ENCODE results near the gene ALG12. TPM values are rescaled to one million over a fixed set of nuclear protein-coding genes. Genes with fewer than 3 reads are reported as not detected.

The ALG12 gene
- total RNA-seq, 1 donor from 2014 or later, result 25.9 TPM

DNA sequence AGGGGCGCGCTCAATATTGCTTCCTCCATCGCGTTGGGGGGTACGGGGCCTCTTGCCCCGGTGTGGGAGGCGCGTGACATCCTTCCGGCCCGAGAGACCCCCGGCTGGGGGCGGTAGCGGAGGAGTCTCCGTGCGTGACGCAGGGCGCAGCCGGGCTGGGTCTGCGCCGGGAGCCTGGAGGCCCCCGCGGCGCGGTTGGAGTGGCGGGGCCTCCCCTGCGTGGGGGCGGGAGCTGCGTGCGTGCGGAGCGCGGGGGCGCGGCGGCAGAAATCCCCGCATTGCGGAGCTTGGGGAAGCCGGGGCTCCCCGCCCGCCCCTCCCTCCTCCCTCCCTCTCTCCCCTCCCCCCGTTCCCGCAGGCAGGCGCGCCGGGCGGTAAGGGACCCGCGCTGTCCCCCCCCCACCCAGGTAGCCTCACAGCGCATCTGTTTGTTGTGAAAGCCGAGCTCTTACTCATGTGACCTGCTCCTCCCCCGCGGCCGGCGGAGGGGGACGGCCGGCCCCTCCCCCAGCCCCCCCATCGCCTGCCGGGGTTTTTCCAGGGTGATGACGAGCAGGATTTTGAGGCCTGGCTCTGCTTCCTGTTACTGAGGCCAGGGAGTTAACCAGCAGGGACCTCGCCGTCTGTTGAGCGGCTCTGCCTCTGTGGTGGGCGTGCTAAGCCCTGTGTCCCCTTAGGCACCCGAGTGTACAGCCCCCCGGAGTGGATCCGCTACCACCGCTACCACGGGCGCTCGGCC is 43.9 kb upstream of the ALG12 start:
- Histone ChIP-seq H3K4me1 (peaks cover 68% of the 10 kb centered on the region), H3K4me3 (peak overlapping the region; percentile 95), H3K36me3 (peaks cover 40% of the 10 kb centered on the region), H3K9me3 (no peaks in the 10 kb centered on the region), H3K27ac (peak overlapping the region; percentile 94), H3K27me3 (ENCODE audit: low read depth) (no peaks in the 10 kb centered on the region)
- intact Hi-C loops (cut with DNase I), result no loop called here
- DNase-seq (peak; percentile 88), ATAC-seq (peak; percentile 36 to 48)
- TF ChIP-seq, protein P1, sequence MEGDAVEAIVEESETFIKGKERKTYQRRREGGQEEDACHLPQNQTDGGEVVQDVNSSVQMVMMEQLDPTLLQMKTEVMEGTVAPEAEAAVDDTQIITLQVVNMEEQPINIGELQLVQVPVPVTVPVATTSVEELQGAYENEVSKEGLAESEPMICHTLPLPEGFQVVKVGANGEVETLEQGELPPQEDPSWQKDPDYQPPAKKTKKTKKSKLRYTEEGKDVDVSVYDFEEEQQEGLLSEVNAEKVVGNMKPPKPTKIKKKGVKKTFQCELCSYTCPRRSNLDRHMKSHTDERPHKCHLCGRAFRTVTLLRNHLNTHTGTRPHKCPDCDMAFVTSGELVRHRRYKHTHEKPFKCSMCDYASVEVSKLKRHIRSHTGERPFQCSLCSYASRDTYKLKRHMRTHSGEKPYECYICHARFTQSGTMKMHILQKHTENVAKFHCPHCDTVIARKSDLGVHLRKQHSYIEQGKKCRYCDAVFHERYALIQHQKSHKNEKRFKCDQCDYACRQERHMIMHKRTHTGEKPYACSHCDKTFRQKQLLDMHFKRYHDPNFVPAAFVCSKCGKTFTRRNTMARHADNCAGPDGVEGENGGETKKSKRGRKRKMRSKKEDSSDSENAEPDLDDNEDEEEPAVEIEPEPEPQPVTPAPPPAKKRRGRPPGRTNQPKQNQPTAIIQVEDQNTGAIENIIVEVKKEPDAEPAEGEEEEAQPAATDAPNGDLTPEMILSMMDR (IDR thresholded peaks at IDR 0.05), result no peak

DNA sequence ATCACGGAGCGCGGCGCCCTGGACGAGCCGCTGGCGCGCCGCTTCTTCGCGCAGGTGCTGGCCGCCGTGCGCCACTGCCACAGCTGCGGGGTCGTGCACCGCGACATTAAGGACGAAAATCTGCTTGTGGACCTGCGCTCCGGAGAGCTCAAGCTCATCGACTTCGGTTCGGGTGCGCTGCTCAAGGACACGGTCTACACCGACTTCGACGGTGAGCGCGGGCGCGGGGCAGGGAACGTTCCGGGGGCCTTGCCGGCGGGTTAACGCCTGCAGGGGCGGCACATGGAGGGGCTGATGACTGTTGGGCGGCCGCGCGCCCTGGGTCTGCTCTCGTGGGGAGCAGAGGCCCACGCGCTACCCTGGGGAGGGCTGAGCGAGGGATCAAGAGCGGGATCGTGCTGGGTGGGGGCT is 43.4 kb upstream of the ALG12 start:
- intact Hi-C loops (cut with DNase I), result no loop called here
- no peaks in the 10 kb centered on the region for H3K27me3 ChIP-seq (ENCODE audit: low read depth)
- peaks cover 40% of the 10 kb centered on the region for H3K36me3 ChIP-seq
- peak overlapping the region; percentile 95 for H3K4me3 ChIP-seq
- H3K4me1 ChIP-seq, result peaks cover 68% of the 10 kb centered on the region
- no peaks in the 10 kb centered on the region for H3K9me3 ChIP-seq
- DNase-seq (peak; percentile 57), ATAC-seq (no peak)
- TF ChIP-seq, protein P1 (IDR thresholded peaks at IDR 0.05), result no peak
- peak overlapping the region; percentile 94 for H3K27ac ChIP-seq

DNA sequence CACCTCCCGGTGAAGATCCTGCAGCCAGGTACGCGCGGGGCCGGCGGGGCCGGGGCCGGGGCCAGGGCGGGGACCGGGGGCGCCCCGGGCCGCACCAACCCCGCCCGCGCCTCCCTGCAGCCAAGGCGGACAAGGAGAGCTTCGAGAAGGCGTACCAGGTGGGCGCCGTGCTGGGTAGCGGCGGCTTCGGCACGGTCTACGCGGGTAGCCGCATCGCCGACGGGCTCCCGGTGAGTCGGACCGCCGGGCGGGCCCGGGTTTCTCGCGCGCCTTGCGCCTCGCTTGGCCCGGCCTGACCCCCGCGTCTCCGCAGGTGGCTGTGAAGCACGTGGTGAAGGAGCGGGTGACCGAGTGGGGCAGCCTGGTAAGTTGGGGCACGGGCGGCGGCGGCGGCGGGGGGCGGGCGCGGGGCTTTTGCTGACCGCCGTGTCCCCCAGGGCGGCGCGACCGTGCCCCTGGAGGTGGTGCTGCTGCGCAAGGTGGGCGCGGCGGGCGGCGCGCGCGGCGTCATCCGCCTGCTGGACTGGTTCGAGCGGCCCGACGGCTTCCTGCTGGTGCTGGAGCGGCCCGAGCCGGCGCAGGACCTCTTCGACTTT is 42.9 kb upstream of the ALG12 start:
- TF ChIP-seq, protein P1 (IDR thresholded peaks at IDR 0.05), result no peak
- no peak for ATAC-seq

DNA sequence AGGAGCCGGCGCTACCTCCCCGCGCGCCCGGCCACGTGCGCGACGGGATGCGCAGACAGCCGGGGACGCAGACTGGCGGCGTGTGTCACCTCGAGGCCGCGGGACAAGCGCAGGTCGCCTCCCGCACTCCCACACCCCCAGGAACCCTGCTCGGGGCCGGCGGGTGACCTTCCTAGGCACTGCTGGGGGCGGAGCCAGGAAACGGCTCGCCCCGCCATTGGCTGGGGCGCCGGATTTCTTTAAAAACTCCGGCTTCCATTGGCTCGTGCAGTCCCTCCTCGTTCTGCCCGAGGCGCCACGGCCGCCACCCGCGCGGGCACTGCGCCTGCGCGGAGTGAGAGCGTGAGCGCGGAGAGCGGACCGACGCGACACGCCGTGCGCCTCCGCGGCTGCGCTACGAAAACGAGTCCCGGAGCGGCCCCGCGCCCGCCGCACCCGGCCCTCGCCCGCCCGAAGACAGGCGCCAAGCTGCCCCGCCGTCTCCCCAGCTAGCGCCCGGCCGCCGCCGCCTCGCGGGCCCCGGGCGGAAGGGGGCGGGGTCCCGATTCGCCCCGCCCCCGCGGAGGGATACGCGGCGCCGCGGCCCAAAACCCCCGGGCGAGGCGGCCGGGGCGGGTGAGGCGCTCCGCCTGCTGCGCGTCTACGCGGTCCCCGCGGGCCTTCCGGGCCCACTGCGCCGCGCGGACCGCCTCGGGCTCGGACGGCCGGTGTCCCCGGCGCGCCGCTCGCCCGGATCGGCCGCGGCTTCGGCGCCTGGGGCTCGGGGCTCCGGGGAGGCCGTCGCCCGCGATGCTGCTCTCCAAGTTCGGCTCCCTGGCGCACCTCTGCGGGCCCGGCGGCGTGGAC is 42.1 kb upstream of the ALG12 start, which contains the start of gene PIM3:
Gene PIM3, plus strand, starts transcription at position 614 of the 846 bp plus-strand sequence. Its CDS starts 176 bp downstream, at position 790.
- ATAC-seq (peak; percentile 89 to 90), DNase-seq (peak; percentile 96)
- peak within 1 kb of the TSS; percentile 94 for H3K27ac ChIP-seq
- intact Hi-C loops (cut with DNase I), result no loop called here
- peak within 1 kb of the TSS; percentile 95 for H3K4me3 ChIP-seq
- H3K4me1 ChIP-seq, result peaks cover 68% of the 10 kb centered on the region
- no peaks in the 10 kb centered on the region for H3K27me3 ChIP-seq (ENCODE audit: low read depth)
- no peaks in the 10 kb centered on the region for H3K9me3 ChIP-seq
- TF ChIP-seq, protein P1 (IDR thresholded peaks at IDR 0.05), result no peak
- H3K36me3 ChIP-seq, result peaks cover 38% of the 10 kb centered on the region

More for the DNA sequence above, 42.9 kb upstream of the ALG12 start:
- Histone ChIP-seq H3K27me3 (ENCODE audit: low read depth) (no peaks in the 10 kb centered on the region), H3K9me3 (no peaks in the 10 kb centered on the region), H3K36me3 (peaks cover 40% of the 10 kb centered on the region), H3K4me3 (peak overlapping the region; percentile 95), H3K27ac (peak overlapping the region; percentile 94), H3K4me1 (peaks cover 68% of the 10 kb centered on the region)
- DNase-seq, result peak; percentile 74
- intact Hi-C loops (cut with DNase I), result no loop called here

DNA sequence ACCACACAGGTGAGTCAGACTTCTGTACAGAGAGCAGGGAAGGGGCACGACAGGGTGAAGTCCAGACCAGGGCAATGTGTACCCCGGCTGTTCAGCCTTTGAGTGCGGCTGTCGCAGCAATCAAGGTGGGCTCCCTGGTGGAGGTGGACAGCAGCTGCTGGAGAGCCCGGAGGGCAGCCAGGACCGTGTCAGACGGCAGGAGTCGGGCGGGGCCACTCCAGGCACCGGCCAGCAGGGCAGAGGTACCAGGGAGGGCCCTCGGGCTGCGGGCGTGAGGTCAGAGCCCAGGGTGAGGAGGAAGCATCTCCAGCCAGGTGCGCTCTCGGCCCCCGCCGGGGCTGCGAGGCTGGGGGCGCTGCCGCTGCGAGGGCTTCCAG is 41.5 kb upstream of the ALG12 start:
- no peaks in the 10 kb centered on the region for H3K9me3 ChIP-seq
- H3K4me3 ChIP-seq, result peak overlapping the region; percentile 95
- intact Hi-C loops (cut with DNase I), result no loop called here
- TF ChIP-seq, protein P1 (IDR thresholded peaks at IDR 0.05), result no peak
- ATAC-seq, result peak; percentile 35 to 51
- no peaks in the 10 kb centered on the region for H3K27me3 ChIP-seq (ENCODE audit: low read depth)
- peaks cover 32% of the 10 kb centered on the region for H3K36me3 ChIP-seq
- no peak for DNase-seq
- H3K27ac ChIP-seq, result peak overlapping the region; percentile 94
- H3K4me1 ChIP-seq, result peaks cover 68% of the 10 kb centered on the region

Measured in lower lobe of right lung (tissue), 2 donors.